Stimulated activated CD8-positive, alpha-beta memory T cell treated with anti-CD3 and anti-CD28 coated beads, Interleukin-15, amount 100 ng/mL, for 4 hours (primary cell): ENCODE measurements around the gene API5.
"Not testable (repeated sequence)": the region's sequence is repeated elsewhere in the genome, so short reads cannot be mapped to it uniquely, and the experiment has no call there.

Experiments
- DNase-seq, 2 donors: peaks; one replicate each; pipeline ENCODE4 v3.0.0-alpha.2; 2020; ENCODE audit warnings: low read depth in 2 of 2

The API5 gene

DNA sequence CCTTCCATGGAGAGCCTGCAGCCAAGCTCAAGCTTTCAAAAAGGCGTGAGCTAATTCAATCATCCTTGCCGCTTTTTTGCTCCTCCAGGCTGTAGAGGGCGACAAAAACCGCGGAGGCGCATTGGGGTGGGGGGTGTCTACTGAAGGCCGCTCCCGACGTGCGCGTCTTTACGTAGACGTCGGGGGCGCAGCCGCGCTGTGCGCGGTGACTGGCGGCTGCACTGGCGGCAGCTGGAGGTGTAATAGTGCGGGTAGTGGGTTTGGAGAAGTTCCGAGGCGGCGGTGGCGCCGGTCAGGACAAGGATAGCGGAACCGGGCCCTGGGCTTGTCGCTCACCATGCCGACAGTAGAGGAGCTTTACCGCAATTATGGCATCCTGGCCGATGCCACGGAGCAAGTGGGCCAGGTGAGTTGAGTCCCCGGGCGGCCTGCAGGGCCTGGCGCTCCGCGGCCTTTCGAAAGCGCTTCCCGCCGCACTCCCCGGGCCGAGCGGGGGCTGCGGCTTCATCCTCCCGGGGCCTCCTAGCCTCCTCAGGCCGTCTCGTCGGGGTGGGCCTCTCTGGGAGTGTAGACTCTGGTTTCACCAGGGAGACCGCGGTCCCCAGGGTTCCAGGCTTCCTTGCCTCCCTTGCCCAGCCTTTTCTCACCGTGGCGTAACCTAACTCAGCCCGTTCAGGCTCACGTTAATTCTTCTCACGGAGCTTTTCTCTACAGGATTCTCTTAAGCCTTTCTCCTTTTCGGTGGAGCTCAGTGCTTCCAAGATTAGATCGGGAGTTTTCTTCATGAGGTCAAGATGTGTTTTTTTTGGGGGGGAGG lies at the start of gene API5:
Gene API5 (plus strand): TSS at position 206 of the 817 bp plus-strand sequence. CDS start 132 bp downstream, at position 338.
- DNase-seq: peak; percentile 86 to 90

DNA sequence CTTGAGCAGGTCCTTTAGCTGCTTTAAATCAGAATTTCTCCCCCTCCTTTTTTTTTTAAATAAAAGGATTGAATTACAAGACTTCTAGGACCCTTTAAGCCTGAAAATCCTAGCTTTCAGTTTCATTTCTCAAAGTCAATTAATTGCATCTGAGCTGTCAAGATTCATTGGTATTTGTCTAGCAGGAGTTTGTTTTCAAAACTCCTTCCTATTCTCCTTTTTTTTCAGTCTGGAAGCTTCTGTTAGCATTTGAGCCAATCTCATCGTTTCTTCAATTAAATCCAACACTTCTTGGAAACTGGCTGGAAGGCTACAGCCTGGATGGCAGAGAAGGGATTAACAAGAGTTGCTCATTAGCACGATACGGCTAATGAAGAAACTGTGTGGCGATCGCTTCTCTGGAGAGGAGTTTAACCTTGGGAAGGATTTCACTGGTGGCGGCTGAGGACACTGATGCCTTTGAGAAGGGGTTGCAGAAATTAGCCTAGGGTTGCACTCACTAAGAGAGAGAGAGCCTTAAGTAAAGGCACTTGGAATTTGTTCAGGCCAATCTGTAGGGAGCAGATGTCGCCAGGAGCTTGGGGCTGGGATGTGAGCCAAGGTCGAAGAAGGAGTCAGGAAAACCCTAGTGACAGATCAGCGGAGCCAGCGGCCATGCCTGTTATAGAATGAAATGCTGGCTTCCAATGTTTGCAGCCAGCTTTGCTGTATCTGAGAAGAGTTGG lies 43.8 kb upstream of the API5 start:
- DNase-seq: no peak

DNA sequence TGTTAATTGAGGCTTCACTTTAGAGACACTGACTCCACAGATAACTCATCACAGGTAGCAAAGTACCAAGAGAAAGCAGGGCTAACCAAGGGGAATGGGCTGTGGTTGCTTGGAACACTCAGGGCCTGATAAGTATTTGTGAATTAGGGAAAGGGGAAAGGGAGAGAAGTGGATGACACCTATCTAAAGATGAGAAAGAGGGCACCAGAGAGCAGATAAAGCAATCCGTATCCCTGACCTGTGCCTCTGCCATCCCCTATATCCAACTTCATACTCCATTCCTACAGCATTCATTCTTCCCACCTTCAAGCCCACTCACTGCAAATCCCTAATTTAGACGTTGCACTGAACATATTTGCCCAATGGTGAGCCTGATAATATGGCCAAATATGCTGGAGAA lies 43.0 kb upstream of the API5 start:
- DNase-seq: no peak

DNA sequence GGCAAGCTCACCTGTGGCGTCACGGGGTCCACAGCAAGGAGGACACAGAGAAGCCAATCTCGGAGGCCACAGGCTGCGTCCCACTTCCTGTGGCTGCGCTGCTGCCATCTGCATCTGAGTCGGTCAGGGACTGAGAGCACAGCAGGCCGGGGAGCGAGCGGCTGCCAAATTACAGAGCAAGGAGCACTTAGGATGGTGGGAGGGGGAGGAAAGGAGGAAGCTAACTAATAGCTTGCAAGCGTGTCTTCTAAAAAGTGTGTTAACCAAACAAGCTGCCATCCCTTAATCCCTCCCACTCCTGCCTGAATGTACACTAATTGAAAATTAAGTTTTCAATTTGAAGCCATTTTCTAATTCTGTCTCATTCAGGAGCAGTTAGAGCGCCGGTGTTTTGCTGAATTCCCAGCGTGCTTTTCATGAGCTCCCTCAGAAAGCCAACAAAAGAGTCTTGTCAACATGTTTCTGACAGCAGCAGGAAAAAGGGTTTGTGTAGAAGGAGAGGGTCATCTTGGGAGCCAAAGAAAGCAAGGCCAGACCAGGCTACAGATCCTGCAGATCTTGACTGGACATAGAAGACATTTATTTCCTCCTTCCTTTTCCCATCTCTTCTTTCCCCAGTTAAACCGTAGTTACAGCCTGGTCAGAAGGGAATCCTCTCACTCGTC lies 42.4 kb upstream of the API5 start:
- no peak for DNase-seq

DNA sequence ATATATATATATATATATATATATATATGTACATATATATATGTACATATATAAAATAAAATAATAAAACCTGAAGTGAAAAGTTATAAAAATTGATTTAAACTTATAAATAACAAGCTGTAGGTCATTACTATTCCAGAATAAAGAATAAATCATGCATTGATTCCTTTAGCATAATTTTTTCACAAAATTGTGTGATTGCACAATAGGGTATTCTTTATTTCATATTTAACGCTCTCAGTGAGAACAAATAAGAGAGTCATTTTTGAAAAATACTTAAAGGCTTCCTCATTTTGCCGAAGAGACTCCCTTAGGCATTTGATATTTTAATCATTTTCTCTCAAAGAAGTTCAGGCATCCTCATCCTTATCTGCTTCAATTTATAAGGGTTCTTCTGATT lies 41.3 kb upstream of the API5 start:
- no peak for DNase-seq

DNA sequence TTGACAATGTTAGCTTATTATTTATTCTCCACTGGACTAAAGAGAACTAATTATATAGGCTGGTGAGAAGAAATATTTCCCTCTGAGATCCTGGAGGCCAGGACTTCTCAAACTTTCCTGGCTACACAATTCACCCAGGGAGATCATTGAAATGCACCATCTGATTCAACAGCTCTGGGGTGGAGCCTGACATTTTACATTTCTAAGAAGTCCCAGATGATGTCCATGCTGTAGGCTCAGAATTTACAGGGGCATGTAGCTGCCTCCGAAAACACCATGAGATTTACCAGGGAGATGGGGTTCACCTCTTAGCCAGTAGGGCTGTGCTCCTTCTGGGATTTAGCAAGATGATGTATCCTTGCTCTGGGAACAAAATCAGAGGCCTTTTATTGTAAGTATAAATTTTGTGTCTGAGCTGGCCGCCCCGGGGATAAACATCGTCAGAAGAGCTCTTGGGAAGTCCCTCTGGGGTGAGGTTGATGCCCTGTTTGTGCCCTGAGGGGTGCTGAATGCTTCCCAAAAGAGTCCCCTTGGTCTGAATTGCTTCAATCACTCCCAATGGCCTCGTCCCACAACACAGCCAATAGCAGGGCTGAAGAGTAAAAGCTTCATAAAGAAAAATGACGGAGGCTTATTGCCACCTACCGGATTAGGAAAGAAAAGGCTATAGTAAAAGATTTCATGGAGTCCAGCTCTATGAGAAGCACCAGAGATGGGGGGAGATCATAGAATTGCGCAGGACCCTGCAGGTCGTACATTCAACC lies 33.4 kb upstream of the API5 start:
- no peak for DNase-seq

DNA sequence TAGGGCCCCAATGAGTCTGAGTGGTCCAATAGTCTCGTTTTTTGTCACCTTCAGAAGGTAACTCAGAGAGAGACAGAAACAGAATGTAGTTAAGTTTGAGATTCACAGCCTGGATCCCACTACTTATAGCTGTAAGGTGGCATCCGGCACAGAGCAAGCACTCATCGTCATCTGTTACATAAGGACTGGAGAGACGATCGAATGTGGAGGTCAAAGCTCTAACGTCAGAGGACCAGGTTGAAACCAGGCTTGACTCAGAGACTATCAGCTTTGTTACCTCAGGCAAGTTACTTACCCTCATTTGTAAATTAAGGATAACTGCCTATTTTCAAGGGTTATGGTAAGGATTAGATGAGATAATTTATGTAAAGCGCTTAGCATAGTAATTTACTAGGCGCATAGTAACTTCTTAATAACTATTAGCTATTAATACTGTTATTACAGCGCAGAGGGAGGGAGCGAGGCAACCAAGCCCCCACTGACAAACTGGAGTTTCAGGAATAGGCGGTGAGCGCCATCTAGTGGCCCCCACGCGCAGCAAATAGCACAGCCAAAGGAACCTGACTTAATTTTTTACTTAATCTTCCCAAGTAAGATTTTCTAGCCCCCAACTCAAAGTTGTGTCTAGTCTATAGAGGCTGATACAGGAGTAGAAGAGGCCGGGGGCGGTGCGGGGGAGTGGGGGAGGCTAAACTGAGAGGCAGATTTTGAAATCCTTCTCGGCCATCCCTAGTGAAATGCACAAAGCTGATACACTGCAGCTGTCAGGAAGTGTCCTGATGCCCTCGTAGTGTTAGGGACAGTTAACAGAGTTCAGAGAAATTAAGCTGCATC lies 29.0 kb upstream of the API5 start:
- DNase-seq: peak in 1 of 2 donors; percentile 12

DNA sequence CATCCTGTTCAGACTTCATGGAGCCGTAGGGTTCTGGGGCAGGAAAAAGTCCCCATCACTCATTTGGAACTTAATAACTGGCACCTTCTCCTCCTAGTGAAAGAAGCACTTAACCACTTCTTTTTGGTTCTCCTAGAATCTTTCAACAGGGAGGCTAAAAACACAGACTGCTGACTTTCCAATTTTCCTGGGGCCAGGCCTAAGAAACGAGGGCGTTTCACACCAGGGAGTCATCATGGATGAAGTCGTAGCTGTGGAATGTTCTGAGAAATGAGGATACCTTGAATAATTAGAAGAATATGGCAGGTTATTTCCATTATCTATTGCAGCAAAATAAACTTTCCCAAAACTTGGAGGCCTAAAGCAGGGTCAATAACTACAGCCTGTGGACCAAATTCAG lies 26.0 kb upstream of the API5 start:
- DNase-seq: no peak

DNA sequence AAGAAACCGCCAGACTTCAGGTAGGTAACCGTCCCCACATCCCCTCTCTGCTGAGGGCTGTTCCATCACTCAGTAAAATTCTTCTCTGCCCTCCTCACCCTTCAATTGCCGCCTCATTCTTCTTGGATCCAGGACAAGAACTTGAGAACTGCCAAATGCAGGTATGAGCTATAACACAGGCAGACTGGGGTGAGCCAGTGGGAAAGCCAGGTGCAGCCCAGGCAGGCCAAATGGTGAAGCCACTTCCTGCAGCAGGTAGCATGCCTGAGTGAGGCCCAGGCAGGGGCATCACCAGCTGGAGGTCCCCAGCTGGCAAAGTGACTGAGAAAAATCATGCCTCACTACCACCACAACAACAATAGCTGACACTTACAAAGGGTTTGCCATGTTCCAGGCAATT lies 22.4 kb upstream of the API5 start:
- DNase-seq: no peak

DNA sequence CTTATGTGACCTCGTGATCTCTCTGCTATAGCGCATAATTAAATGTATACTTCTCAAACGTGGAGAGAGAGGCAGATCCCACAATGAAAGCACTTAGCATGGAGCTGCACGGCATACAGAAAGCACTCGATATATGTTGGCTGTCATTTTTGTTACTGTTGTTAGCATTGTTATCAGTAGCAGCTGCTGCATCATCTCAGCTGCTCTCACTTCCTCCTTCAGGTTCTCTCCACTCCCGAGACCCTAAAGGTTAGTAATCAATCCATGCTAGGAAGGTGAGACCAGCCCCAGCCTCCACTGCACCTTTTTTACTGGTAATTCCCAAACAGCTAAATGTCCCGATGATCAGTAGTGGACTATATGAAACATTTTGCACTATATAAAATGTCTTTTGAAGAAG lies 13.4 kb upstream of the API5 start:
- no peak for DNase-seq

DNA sequence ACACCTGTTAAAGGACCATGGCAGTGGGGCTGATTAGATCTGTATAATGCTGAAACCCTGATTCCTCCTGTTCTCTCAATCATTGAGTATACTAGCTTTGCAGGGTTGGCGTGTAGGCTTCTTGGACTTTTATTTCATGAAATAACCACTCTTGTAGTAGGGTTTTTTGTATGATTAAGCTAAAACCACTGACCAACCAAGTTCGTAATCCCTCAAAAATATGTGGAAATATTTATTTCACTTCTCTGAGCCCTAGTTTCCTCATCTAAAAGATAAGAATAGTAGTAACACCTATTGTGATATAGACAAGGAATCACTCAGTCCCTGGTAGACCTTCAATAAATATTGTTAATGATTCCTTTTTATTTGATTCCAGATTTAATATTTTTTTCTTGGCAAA lies 4.2 kb downstream of the API5 start:
- no peak for DNase-seq

DNA sequence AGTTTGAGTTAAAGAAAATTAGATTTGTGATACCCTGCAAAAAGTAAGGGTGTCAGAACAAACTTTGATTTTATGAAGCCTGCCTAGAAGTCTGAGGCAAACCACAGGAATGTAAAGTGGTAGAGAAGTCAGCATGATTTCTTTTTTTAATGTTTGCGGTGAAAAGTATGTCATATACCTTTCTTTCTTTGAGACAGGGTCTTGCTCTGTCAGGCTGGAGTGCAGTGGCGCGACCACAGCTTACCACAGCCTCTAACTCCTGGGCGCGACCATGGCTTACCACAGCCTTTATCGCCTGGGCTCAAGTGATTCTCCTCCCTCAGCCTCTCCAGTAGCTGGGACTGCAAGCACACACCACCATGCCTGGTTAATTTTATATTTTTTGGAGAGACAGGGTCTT lies 4.7 kb downstream of the API5 start:
- DNase-seq: no peak

DNA sequence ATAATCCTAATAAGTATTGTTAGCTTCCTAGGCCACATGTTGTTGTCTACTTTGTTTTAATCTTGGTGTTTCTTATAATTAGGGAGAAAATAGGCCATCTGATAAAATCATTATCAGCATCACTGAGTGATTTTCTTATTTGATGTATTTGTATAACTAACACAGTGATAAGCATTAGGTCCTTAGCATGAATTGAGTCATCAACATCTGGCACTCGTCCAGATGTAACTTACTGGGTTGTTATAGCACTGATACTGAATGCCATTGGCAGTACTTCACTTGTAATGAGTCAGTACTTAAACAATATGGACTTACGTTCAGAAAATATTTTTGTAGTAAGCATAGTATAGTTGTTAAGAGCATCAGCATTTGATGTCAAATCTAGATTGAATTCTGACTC lies 16.2 kb downstream of the API5 start:
- no peak for DNase-seq

DNA sequence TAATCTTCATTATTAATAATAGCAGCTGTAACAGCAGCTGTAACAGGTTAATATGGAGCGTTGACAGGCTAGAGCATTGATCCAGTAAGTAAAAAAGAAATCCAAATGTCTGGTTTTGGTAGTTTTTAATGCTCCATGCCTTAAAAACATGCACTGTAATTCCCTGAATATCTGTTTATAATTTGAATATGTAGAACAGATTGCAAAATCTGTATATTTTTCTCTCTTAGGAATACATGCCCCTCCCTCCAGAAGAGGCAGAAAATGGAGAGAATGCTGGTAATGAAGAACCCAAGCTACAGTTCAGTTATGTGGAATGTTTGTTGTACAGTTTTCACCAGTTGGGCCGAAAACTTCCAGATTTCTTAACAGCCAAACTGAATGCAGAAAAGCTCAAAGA lies 16.7 kb downstream of the API5 start:
- no peak for DNase-seq

DNA sequence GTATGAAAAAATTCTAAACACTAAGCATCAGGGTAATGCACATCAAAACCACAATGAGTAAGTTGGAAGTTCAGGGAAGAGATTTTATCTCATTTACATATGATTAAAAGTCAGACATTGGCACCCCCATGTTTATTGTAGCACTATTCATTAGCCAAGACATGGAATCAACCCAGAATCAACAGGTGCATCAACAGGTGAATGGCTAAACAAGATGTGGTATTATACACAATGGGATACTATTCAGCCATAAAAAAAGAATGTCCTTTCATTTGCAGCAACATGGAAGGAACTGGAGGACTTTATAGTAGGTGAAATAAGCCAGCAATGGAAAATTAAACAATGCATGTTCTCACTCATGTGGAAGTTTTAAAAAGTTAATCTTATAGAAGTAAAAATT lies 29.4 kb downstream of the API5 start:
- DNase-seq: no peak

DNA sequence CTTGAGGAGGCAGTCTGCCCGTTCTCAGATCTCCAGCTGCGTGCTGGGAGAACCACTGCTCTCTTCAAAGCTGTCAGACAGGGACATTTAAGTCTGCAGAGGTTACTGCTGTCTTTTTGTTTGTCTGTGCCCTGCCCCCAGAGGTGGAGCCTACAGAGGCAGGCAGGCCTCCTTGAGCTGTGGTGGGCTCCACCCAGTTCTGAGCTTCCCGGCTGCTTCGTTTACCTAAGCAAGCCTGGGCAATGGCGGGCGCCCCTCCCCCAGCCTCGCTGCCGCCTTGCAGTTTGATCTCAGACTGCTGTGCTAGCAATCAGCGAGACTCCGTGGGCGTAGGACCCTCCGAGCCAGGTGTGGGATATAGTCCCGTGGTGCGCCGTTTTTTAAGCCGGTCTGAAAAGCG lies 39.6 kb downstream of the API5 start:
- DNase-seq: not testable (repeated sequence)

DNA sequence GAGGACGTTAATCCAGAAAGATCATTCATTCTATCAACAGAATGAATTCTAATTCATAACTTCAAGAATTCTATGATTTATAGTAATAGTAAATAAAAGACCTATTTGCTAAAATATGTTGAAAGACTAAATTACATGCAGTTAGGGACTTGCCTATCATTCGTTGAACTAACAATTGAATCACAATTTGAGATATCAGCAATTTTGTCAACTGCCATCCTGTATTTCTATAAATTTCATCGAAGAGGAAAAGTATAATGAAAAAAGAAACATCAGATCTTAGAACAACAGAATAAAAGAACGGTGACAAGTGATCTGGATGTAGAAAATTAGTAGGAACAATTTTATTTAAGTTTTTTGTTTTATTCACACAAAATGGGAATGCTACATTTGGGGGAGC lies 42.5 kb downstream of the API5 start:
- DNase-seq: no peak

DNA sequence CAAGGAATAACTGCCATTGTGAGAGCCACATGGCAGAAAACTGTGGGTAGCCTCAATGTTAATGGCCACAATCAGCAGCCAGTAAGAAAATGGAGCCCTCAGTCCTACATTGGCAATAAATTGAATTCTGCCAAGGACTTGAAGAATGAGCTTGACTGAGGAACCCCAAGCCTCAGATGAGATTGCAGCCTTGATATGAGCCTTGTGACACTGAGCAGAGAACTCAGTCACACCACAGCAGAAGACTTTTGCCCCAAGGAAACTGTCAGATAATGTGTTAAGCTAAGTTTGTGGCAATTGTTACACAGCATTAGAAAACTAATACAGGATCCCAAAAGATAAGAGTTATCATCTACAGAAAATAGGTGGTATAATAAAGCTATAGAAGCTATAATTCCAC lies 44.5 kb downstream of the API5 start:
- DNase-seq: no peak

DNA sequence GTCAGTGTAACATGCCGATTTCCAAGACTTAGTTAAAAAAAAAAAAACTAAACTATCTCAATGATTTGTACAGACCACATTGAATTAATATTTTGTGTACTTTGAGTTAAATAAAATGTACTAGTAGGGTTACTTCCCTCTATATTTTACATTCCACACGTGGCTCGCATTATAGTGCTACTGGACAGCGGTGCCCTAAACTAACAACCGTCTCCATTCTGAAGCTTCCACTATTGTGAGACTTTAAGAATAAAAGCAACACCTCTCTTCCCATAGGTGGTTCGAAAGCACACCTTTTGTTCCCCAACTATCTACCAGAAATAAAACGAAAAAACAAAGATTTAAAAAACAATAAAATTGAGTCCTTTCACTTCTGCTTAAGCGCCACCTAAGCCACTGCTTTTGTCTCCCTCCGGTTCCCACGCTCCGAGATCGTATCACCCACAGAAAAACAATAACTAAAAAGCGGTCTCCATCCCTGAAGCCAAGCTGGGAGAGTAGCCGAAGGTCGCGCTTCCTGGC lies 46.5 kb downstream of the API5 start:
- no peak for DNase-seq

DNA sequence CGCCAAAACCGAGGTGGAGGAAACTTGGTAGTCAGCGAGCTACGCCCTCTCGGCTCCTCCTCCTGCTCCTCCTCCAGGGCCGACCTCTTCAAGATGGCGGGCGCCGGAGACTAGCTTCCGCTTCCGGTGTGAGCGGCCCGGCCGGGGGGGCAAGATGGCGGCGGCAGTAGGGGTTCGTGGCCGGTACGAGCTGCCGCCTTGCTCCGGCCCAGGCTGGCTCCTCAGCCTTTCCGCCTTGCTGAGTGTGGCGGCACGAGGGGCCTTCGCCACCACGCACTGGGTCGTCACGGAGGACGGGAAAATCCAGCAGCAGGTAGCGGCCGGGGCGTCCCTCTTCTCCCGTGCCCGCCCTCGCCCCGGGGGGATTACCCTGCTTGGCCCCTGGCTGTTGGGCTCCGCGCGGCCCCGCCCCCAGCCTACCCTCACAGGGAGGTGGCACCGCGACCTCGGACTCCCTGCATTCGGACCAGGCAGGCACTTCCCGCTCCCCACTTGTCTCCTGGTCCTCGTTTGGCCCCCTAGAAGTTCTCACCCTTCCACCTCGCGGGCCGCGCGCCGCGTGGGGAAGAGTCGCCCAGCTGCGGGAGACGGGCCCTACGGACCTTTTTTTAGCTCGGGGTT lies 47.1 kb downstream of the API5 start, which contains the start of gene TTC17:
Gene TTC17 (plus strand): TSS at position 120 of the 621 bp plus-strand sequence. CDS start 35 bp downstream, at position 155.
- peak; percentile 87 to 89 for DNase-seq
